NCI-H2196 (cell line): ENCODE results near the gene A2ML1.
"Not testable (repeated sequence)": the region's sequence is repeated elsewhere in the genome, so short reads cannot be mapped to it uniquely, and the experiment has no call there.

Source experiments
- DNase-seq: peaks from one replicate; lab custom pipeline; 2025; ENCODE audit not compliant: unreplicated experiment; lab: John Stamatoyannopoulos, UW

Gene A2ML1

GRCh38 chr12:8847435-8847834, 25.0 kb downstream of the A2ML1 start:
- DNase-seq = no peak

- no peak for DNase-seq
Measured at GRCh38 chr12:8849876-8850275, 27.5 kb downstream of the A2ML1 start.

GRCh38 chr12:8852119-8852518, 29.7 kb downstream of the A2ML1 start:
- no peak for DNase-seq

GRCh38 chr12:8855891-8856290, 33.5 kb downstream of the A2ML1 start:
- DNase-seq = no peak

GRCh38 chr12:8859448-8859847, 37.0 kb downstream of the A2ML1 start:
- not testable (repeated sequence) for DNase-seq

- DNase-seq = no peak
Measured at GRCh38 chr12:8860165-8860961, 37.9 kb downstream of the A2ML1 start.

GRCh38 chr12:8866429-8866828, 44.0 kb downstream of the A2ML1 start:
- no peak for DNase-seq

GRCh38 chr12:8867009-8867408, 44.6 kb downstream of the A2ML1 start:
- no peak for DNase-seq

GRCh38 chr12:8867786-8868185, 45.4 kb downstream of the A2ML1 start:
- DNase-seq = no peak

- DNase-seq = no peak
Measured at GRCh38 chr12:8870586-8870985, 48.2 kb downstream of the A2ML1 start.

GRCh38 chr12:8871068-8871467, 48.6 kb downstream of the A2ML1 start:
- no peak for DNase-seq

- no peak for DNase-seq
Measured at GRCh38 chr12:8876887-8877286, 54.5 kb downstream of the A2ML1 start.

- DNase-seq = no peak
Measured at GRCh38 chr12:8886502-8887284, 64.3 kb downstream of the A2ML1 start.

GRCh38 chr12:8887285-8887715, 64.9 kb downstream of the A2ML1 start:
- DNase-seq = no peak

GRCh38 chr12:8890313-8891085, 68.1 kb downstream of the A2ML1 start:
- DNase-seq = peak; percentile 33

GRCh38 chr12:8891976-8892375, 69.6 kb downstream of the A2ML1 start:
- no peak for DNase-seq

- no peak for DNase-seq
Measured at GRCh38 chr12:8894378-8894777, 72.0 kb downstream of the A2ML1 start.

- DNase-seq = no peak
Measured at GRCh38 chr12:8894986-8895385, 72.6 kb downstream of the A2ML1 start.

GRCh38 chr12:8897081-8897480, 74.7 kb downstream of the A2ML1 start:
- no peak for DNase-seq

GRCh38 chr12:8899830-8900229, 77.4 kb downstream of the A2ML1 start:
- no peak for DNase-seq

- DNase-seq = not testable (repeated sequence)
Measured at GRCh38 chr12:8902703-8903102, 80.3 kb downstream of the A2ML1 start.
